H1 (cell line): ENCODE data around the gene TMEM63A. TPM values are rescaled to one million over a fixed set of nuclear protein-coding genes. Genes with fewer than 3 reads are reported as not detected.

Experiments used
- TBP ChIP-seq: IDR thresholded peaks from 2 replicates; pipeline ENCODE4 v1.6.1; 2011; ENCODE audit warnings: low read depth, low read length, improper control_type of control experiment
- TCF12 ChIP-seq: IDR thresholded peaks from 2 replicates; pipeline ENCODE4 v1.6.1; 2011; ENCODE audit warnings: low read depth, mild to moderate bottlenecking, low read length
- polyA plus RNA-seq, 7 experiments: library from polyadenylated mRNA; depleted of rRNA in 3 of 7; stranded (reverse) in 5 of 7; unstranded in 2 of 7; fragments of >200 nt in 5 of 7; fragments of 200-250 nt in 2 of 7; gene quantifications; 1 replicate in 5 of 7; 2 replicates in 1 of 7; 4 replicates in 1 of 7; pipeline versions ENCODE4 v1.2.1 to v1.2.3, GENCODE V29; 2011 to 2013; ENCODE audit warnings: missing spikeins in 2 of 7, mixed read lengths in 2 of 7
- total RNA-seq: library from RNA; stranded (reverse); fragmentation: NEBNext Ultra II Directional; extraction: Animal tissue kit (Norgen Biotek cat#: 25700); gene quantifications from 2 replicates; pipeline ENCODE4 v1.2.1, GENCODE V29; 2021
- TF ChIP-seq, protein P1 (sequence below): IDR thresholded peaks from 2 replicates; pipeline ENCODE4 v1.6.1; 2012; ENCODE audit warnings: inconsistent platforms

TMEM63A gene
- total and polyA plus RNA-seq, 2 of the 8 experiments (the other 6 are each of a cell fraction or from before 2014, with no cell fraction given), result 26.1 to 55.4 TPM

DNA sequence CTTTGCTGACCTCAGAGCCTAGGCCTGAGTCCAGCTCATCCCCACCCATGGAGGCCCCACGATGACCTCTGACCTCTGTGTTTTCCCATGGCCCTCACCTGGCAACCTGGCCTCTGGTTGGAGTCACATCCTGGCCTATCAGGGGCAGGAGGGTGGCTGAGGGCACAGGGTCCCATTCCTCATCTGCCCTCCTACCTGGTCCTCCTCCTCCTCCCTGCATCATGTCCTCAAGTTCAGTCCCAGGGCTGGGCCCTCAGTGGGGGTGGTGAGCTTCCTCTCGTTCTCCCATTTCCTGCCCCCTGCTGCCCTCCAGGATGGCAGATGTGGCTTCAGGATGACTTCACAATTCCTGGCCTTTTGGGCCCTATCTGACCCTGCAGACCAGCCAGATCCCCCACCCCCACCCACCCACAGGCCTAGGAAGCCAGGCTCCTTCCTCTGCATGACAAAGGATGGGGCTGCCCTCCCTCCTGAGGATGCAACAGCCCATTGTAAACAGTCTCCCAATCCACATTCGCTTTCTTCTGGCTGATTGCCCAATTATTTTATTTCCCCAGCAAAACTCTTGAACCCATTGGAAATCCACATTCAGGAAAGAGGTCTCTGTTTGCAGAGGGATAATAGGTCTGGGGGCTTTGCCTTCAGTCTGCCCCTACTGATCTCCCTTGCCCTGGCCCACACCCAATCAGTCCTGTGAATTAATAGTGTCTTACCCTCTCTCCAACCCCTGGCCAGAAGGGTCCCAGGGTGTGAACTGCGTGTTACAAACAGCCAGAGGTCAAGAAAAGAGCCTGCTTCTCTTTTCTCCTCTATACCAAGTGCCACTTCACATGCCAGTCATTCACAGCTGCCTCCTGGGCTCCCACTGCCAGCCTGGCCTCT, 17.1 kb upstream of the TMEM63A start (continued):
- no peak for TF ChIP-seq TBP
- TF ChIP-seq, protein P1, sequence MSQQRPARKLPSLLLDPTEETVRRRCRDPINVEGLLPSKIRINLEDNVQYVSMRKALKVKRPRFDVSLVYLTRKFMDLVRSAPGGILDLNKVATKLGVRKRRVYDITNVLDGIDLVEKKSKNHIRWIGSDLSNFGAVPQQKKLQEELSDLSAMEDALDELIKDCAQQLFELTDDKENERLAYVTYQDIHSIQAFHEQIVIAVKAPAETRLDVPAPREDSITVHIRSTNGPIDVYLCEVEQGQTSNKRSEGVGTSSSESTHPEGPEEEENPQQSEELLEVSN, result no peak
- peak; percentile 70 for TF ChIP-seq TCF12
